ENCODE results near the gene GPATCH11. TPM values are rescaled to one million over a fixed set of nuclear protein-coding genes. Genes with fewer than 3 reads are reported as not detected.

The GPATCH11 gene
- total RNA-seq, 1 donor from 2014 or later, result 10.8 TPM

DNA sequence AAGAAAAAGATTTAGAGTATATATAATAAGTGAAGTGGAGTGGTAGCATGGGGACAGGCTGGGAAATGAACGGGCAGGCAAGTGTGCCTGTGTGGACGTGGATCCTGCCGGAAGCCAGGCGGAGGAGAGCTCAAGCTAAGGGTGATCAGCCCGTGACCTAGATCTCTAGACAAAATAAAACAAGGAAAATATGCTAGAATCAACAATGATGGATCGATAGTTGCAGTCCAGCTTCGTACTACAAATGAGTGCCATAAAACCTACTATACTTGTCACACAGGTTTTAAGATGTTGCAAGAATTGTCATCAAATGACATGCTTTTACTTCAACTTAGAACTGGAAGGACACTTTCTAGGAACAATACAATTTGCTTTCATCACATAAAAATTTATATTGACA is 64.0 kb downstream of the GPATCH11 start:
- intact Hi-C loops (cut with DNase I), result no loop called here
- DNase-seq (no peak), ATAC-seq (no peak)

More for the DNA sequence above, 64.0 kb downstream of the GPATCH11 start:
- Histone ChIP-seq H3K4me3 (no peak overlapping the region), H3K36me3 (peaks cover 65% of the 10 kb centered on the region), H3K9me3 (no peaks in the 10 kb centered on the region), H3K27ac (no peak overlapping the region), H3K27me3 (ENCODE audit: low read depth) (no peaks in the 10 kb centered on the region), H3K4me1 (peaks cover 8% of the 10 kb centered on the region)
- TF ChIP-seq, protein P1, sequence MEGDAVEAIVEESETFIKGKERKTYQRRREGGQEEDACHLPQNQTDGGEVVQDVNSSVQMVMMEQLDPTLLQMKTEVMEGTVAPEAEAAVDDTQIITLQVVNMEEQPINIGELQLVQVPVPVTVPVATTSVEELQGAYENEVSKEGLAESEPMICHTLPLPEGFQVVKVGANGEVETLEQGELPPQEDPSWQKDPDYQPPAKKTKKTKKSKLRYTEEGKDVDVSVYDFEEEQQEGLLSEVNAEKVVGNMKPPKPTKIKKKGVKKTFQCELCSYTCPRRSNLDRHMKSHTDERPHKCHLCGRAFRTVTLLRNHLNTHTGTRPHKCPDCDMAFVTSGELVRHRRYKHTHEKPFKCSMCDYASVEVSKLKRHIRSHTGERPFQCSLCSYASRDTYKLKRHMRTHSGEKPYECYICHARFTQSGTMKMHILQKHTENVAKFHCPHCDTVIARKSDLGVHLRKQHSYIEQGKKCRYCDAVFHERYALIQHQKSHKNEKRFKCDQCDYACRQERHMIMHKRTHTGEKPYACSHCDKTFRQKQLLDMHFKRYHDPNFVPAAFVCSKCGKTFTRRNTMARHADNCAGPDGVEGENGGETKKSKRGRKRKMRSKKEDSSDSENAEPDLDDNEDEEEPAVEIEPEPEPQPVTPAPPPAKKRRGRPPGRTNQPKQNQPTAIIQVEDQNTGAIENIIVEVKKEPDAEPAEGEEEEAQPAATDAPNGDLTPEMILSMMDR (IDR thresholded peaks at IDR 0.05), result no peak

Other genes starting within 250 kb of the GPATCH11 start
- gene STRN, start 118.0 kb upstream of the GPATCH11 start, total RNA-seq, result 31.1 TPM
- gene HEATR5B, start 146 bp upstream of the GPATCH11 start, total RNA-seq, result 33.9 TPM
- gene EIF2AK2, start 72.5 kb downstream of the GPATCH11 start, total RNA-seq, result 69.2 TPM
- gene SULT6B1, start 104.2 kb downstream of the GPATCH11 start, total RNA-seq, result not detected
- 38.5 TPM for gene CEBPZOS, start 112.0 kb downstream of the GPATCH11 start, total RNA-seq
- gene CEBPZ, start 147.1 kb downstream of the GPATCH11 start, total RNA-seq, result 45.3 TPM
- 18.3 TPM for gene NDUFAF7, start 147.1 kb downstream of the GPATCH11 start, total RNA-seq
- gene PRKD3, start 240.3 kb downstream of the GPATCH11 start, total RNA-seq, result 39.3 TPM

Measured in lower lobe of right lung (tissue), 2 donors.